NT2/D1 (cell line): ENCODE measurements around the gene RPS14.

Source experiments
- DNase-seq: peaks from one replicate; pipeline ENCODE4 v3.0.0-alpha.2; 2011; ENCODE audit warnings: low read depth, low spot score
- H3K27me3 ChIP-seq: 2 replicates; pipeline ENCODE4 v1.6.0; 2011; ENCODE audit warnings: mild to moderate bottlenecking; ENCODE audit not compliant: insufficient read length, insufficient read depth
- H3K36me3 ChIP-seq: 2 replicates; pipeline ENCODE4 v1.6.1; 2011; ENCODE audit warnings: mild to moderate bottlenecking, low read length, mixed read lengths; ENCODE audit not compliant: insufficient read depth, insufficient read length
- H3K4me1 ChIP-seq: 2 replicates; pipeline ENCODE4 v1.5.1; 2011; ENCODE audit not compliant: insufficient read depth, insufficient read length
- H3K4me3 ChIP-seq: 2 replicates; pipeline ENCODE4 v1.5.1; 2011; ENCODE audit warnings: low read depth; ENCODE audit not compliant: insufficient read length
- H3K9ac ChIP-seq: 2 replicates; pipeline ENCODE4 v1.6.0; 2011; ENCODE audit warnings: low read depth; ENCODE audit not compliant: insufficient read length
- H3K9me3 ChIP-seq: 2 replicates; pipeline ENCODE4 v1.5.1; 2011; ENCODE audit warnings: mild to moderate bottlenecking, low read length; ENCODE audit not compliant: insufficient read depth
- SUZ12 ChIP-seq: IDR thresholded peaks from 2 replicates; pipeline ENCODE4 v1.6.1; 2011; ENCODE audit not compliant: insufficient read length, insufficient read depth; ENCODE audit errors: extremely low read depth
- YY1 ChIP-seq: IDR thresholded peaks from 2 replicates; pipeline ENCODE4 v1.6.1; 2011; ENCODE audit not compliant: insufficient read length, insufficient read depth
- ZNF274 ChIP-seq: IDR thresholded peaks from 2 replicates; pipeline ENCODE4 v1.6.1; 2011; ENCODE audit warnings: mild to moderate bottlenecking, low read depth, low read length

Gene RPS14

DNA sequence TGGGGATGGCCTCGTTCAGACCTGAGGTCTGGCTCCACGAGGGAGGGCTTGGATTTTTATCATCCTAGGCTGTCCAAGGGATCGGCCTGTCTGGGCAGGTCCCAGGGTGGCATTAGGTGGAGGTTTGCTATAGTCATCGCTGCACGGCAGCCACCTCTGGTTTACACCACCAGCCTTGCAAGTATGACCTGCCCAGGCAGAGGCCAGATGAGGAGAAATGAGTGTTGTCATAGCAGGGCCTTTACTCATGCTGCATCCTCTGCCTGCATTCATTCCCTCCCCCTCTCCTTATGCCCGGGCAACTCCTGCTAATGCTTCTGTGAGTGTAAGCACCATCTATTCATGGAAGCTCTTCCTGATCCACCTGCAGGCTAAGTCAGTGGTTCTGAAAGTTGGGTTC is 43.1 kb upstream of the RPS14 start:
- no peak overlapping the region for H3K9ac ChIP-seq
- H3K4me3 ChIP-seq, result no peak overlapping the region
- no peak for DNase-seq
- TF ChIP-seq YY1 (no peak), SUZ12 (no peak)
- H3K27me3 ChIP-seq, result no peaks in the 10 kb centered on the region
- H3K4me1 ChIP-seq, result peaks cover 19% of the 10 kb centered on the region
- no peaks in the 10 kb centered on the region for H3K9me3 ChIP-seq
- peaks cover 42% of the 10 kb centered on the region for H3K36me3 ChIP-seq

DNA sequence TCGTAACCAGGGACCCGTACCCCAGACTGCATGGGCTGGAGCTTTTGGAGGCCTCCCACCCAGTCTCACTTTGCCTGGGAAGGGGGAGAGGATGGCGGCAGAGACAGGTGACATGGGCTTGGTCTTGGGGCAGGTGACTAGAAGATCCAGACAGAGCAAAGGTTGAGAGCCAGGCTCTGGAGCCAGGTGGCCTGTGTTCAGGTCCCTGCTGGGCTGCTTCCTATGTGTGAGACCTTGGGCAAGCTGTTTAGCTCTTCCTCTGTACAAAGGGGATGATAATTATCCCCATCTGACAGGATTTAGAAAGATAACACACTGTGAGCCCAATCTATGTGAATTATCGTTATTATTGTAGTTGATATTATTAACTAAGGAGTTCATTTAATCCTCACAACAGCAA is 42.3 kb upstream of the RPS14 start:
- TF ChIP-seq YY1 (no peak), SUZ12 (no peak), ZNF274 (no peak)
- Histone ChIP-seq H3K4me1 (peaks cover 17% of the 10 kb centered on the region), H3K4me3 (no peak overlapping the region), H3K36me3 (peaks cover 39% of the 10 kb centered on the region), H3K9ac (no peak overlapping the region), H3K27me3 (no peaks in the 10 kb centered on the region), H3K9me3 (no peaks in the 10 kb centered on the region)
- DNase-seq, result no peak

DNA sequence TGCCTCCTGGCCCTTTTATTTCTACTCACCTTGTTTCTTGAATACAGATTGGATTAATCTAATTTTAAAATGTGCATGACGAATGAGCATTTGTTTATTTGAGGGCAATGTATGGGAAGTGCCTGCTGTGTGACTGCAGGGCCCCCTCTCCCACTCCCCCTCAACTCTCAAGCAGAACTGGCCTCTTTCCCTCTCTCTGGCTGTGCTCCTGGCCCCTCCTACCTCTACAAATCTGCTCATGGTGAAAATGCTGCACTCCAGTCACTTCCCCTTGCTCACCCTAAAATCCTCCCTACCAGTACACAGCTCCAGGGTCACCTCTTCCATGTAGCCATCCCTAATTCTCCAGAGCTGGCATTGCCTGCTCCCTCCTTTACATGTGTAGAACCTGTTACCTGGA is 41.2 kb upstream of the RPS14 start:
- Histone ChIP-seq H3K36me3 (peaks cover 34% of the 10 kb centered on the region), H3K4me1 (peaks cover 17% of the 10 kb centered on the region), H3K27me3 (no peaks in the 10 kb centered on the region), H3K4me3 (no peak overlapping the region), H3K9ac (no peak overlapping the region), H3K9me3 (no peaks in the 10 kb centered on the region)
- TF ChIP-seq YY1 (no peak), SUZ12 (no peak), ZNF274 (no peak)
- no peak for DNase-seq

DNA sequence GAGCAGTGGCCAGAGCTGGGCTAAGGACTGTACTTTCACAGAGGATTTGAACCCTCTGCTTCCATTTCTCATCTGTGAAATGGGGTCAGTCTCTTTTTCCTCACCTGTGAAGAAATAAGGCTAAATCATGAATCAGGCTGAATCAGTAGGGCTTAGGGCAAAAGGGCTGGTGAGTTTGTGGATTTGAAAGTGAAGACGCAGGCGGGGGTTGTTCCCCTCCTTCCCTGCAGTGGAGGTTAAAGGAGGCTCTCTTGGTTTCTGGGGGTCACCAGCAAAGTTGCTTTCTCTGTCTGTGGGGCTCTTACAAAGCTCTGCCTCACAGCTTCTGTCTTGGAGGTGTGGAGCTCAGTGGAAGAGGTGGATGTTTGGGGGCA is 40.7 kb upstream of the RPS14 start:
- Histone ChIP-seq H3K4me1 (peaks cover 17% of the 10 kb centered on the region), H3K9ac (no peak overlapping the region), H3K9me3 (no peaks in the 10 kb centered on the region), H3K4me3 (no peak overlapping the region), H3K36me3 (peaks cover 34% of the 10 kb centered on the region), H3K27me3 (no peaks in the 10 kb centered on the region)
- DNase-seq, result no peak
- no peak for TF ChIP-seq YY1
- no peak for TF ChIP-seq ZNF274
- TF ChIP-seq SUZ12, result no peak

DNA sequence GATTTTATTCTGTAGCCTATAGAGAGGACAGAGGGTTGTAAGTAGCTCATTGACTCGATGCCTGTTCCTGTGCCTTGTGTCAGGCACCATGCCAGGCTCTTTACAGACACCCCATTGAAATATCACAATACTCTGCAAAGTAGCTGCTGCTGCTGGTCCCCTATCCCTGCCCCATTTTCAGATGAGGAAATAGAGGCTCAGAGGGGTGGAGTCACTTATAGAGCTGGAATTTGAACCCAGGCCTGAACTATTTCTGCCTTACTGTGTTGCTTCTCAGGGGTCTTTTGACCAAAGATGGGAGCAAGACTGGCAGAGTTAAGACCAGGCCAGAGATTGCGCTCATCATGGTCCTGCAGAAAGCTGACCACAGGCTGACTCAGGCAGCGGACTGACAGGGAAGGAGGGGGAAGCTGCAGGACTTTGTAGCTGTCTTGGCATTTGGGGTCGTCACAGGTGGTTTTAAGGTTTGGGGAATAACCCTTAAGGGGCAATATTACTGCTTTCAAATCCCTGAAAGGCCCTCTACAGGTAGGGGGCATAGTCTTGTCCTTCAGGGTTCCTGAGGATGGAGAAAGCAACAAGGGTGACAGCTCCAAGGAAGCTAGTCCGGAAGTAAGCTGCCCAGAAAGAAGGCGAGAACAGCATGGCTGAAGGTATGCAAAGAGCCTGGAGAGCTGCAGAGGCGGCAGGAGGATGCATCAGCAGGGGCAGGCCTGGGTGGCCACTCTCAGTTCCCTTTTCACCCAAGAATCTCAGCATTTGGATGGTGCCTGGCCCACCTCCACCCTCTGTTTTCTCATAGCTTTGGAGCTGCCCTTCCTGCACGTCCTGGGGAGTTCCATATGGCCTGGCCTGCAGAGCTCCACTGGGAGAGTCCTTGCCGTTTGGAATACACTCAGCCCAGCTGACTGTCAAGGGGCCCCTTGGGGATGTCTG is 40.1 kb upstream of the RPS14 start:
- no peaks in the 10 kb centered on the region for H3K9me3 ChIP-seq
- H3K9ac ChIP-seq, result no peak overlapping the region
- DNase-seq, result no peak
- no peak for TF ChIP-seq SUZ12
- no peak for TF ChIP-seq YY1
- no peak for TF ChIP-seq ZNF274
- H3K4me3 ChIP-seq, result no peak overlapping the region
- peaks cover 34% of the 10 kb centered on the region for H3K36me3 ChIP-seq
- no peaks in the 10 kb centered on the region for H3K27me3 ChIP-seq
- peaks cover 17% of the 10 kb centered on the region for H3K4me1 ChIP-seq

DNA sequence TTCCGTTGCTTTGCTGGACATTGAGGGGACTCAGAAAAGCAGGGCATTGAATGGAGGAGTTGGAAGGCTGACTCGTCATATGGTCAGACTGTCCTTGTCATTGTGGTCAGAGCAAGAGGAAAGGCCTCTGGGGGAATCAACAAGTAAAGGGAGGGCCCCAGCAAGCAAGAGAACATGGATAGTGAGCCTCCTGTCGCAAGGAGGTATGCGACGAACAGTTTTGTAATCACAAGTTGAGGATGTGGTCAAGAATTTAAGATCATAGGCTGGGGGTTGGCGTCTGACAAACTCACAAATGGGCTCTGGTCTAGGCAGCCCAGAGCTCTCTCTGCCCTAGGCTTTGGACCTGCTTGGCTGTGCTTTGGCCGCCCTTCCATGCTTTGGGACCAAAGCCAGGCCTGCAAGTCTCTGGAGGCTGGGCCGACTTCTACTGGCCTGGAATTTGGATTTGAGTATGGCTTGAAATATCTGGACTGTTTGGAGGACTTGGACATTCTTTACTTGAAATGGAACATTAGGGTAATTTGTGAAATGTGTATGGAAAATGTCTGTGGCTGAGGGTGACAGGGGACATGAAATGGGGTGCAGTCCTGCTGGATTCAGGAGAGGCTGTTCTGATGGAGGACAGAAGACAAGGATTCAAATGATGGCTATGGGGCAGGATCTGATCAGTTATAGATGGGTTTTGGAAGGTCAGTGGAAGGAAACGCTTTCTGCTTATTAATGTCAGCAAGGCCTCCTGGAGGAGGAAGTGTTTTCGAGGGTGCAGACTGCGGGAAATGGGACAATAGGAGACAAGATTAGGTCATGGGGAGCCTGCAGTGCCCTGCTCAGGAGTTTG is 39.2 kb upstream of the RPS14 start:
- Histone ChIP-seq H3K4me1 (peaks cover 17% of the 10 kb centered on the region), H3K9ac (peak overlapping the region; percentile 12), H3K27me3 (no peaks in the 10 kb centered on the region), H3K9me3 (no peaks in the 10 kb centered on the region), H3K4me3 (no peak overlapping the region), H3K36me3 (peaks cover 33% of the 10 kb centered on the region)
- no peak for DNase-seq
- TF ChIP-seq YY1 (no peak), SUZ12 (no peak), ZNF274 (no peak)
